GM23338 (cell line): Measurements from ENCODE around the gene ZNF579. TPM values are rescaled to one million over a fixed set of nuclear protein-coding genes. Genes with fewer than 3 reads are reported as not detected.

ENCODE experiments used
- ATAC-seq: fragments of 200-7000 bp; cut with Tn5 transposase; 3 replicates; pipeline ENCODE4 v1.9.1; 2020
- DNase-seq: peaks from one replicate; pipeline ENCODE4 v3.0.0-alpha.2; 2015; ENCODE audit warnings: low spot score
- H2AFZ ChIP-seq: fragments of 200-600 bp; sonication (generic); 2 replicates; pipeline ENCODE4 v1.8.0; 2016; ENCODE audit warnings: antibody characterized with exemption, mild to moderate bottlenecking, moderate library complexity
- H3F3A ChIP-seq: fragments of 200-600 bp; sonication (generic); replicated peaks from 2 replicates; pipeline ENCODE4 v1.8.0; 2017; ENCODE audit warnings: antibody characterized with exemption, mixed run types, low read depth
- H3K27ac ChIP-seq: fragments of 200-600 bp; sonication (generic); 2 replicates; pipeline ENCODE4 v1.6.1; 2016; ENCODE audit warnings: low read depth
- H3K27me3 ChIP-seq: fragments of 200-600 bp; sonication (generic); 2 replicates; pipeline ENCODE4 v1.8.0; 2016; ENCODE audit warnings: mild to moderate bottlenecking, mixed run types, moderate library complexity; ENCODE audit not compliant: insufficient read depth
- H3K36me3 ChIP-seq: fragments of 200-600 bp; sonication (generic); 2 replicates; pipeline ENCODE4 v1.8.0; 2016; ENCODE audit warnings: mild to moderate bottlenecking; ENCODE audit not compliant: insufficient read depth
- H3K4me1 ChIP-seq: fragments of 200-600 bp; sonication (generic); 2 replicates; pipeline ENCODE4 v1.8.0; 2016; ENCODE audit warnings: mild to moderate bottlenecking, moderate library complexity; ENCODE audit not compliant: insufficient read depth
- H3K4me2 ChIP-seq: fragments of 200-600 bp; sonication (generic); 2 replicates; pipeline ENCODE4 v1.7.1; 2017; ENCODE audit warnings: mixed run types
- H3K4me3 ChIP-seq: fragments of 200-600 bp; sonication (generic); 2 replicates; pipeline ENCODE4 v1.6.1; 2016; ENCODE audit warnings: mixed run types
- H3K79me2 ChIP-seq: fragments of 200-600 bp; sonication (generic); replicated peaks from 2 replicates; pipeline ENCODE4 v1.8.0; 2017; ENCODE audit warnings: mild to moderate bottlenecking; ENCODE audit not compliant: insufficient read depth
- H3K9me2 ChIP-seq: fragments of 200-600 bp; sonication (generic); 2 replicates; pipeline ENCODE4 v1.8.0; 2017; ENCODE audit not compliant: insufficient read depth
- H4K20me1 ChIP-seq: fragments of 200-600 bp; sonication (generic); replicated peaks from 2 replicates; pipeline ENCODE4 v1.8.0; 2017; ENCODE audit warnings: mild to moderate bottlenecking; ENCODE audit not compliant: insufficient read depth
- H3K27ac Mint-ChIP-seq: 2 replicates; pipeline ENCODE4 v1.8.0; 2020; ENCODE audit warnings: inconsistent platforms, mild to moderate bottlenecking, moderate library complexity, mixed read lengths
- H3K27me3 Mint-ChIP-seq: 3 replicates; pipeline ENCODE4 v1.8.0; 2022; ENCODE audit warnings: low read depth, mild to moderate bottlenecking, moderate library complexity, mixed read lengths, inconsistent platforms; ENCODE audit not compliant: insufficient read depth, poor library complexity
- H3K36me3 Mint-ChIP-seq: 3 replicates; pipeline ENCODE4 v1.8.0; 2021; ENCODE audit warnings: low read depth, mild to moderate bottlenecking, inconsistent platforms, moderate library complexity, mixed read lengths
- H3K4me1 Mint-ChIP-seq: 3 replicates; pipeline ENCODE4 v1.8.0; 2020; ENCODE audit warnings: mild to moderate bottlenecking, inconsistent platforms, mixed read lengths
- H3K4me3 Mint-ChIP-seq: 3 replicates; pipeline ENCODE4 v1.8.0; 2021; ENCODE audit warnings: moderate library complexity, mild to moderate bottlenecking, inconsistent platforms, mixed read lengths
- H3K9me3 Mint-ChIP-seq: 3 replicates; pipeline ENCODE4 v1.8.0; 2020; ENCODE audit warnings: moderate library complexity, mild to moderate bottlenecking, inconsistent platforms, mixed read lengths
- EZH2 ChIP-seq: fragments of 200-600 bp; sonication (generic); IDR thresholded peaks from one replicate; pipeline ENCODE4 v1.8.0; 2017; ENCODE audit warnings: antibody characterized with exemption, mild to moderate bottlenecking, low read depth; ENCODE audit not compliant: unreplicated experiment
- EZH2phosphoT487 ChIP-seq: fragments of 200-600 bp; sonication (generic); IDR thresholded peaks from one replicate; pipeline ENCODE4 v1.8.1; 2018; ENCODE audit warnings: antibody characterized with exemption; ENCODE audit not compliant: unreplicated experiment
- STAT1 ChIP-seq: IDR thresholded peaks from one replicate; pipeline ENCODE4 v1.6.1; 2016; ENCODE audit warnings: antibody characterized with exemption; ENCODE audit not compliant: unreplicated experiment
- ZNF114 ChIP-seq: fragments of 250-450 bp; sonication (Bioruptor Pico); IDR thresholded peaks from 2 replicates; pipeline ENCODE4 v1.5.0; 2020; ENCODE audit warnings: mild to moderate bottlenecking, moderate library complexity
- ZNF331 ChIP-seq: fragments of 250-450 bp; sonication (Bioruptor Pico); IDR thresholded peaks from 2 replicates; pipeline ENCODE4 v1.5.0; 2020; ENCODE audit warnings: low read depth, mild to moderate bottlenecking, moderate library complexity
- polyA plus RNA-seq: library from polyadenylated mRNA; unstranded; fragments of >200 nt; fragmentation: Nextera tagmentation; extraction: Ambion mirVana; gene quantifications from 2 replicates; pipeline ENCODE4 v1.2.1, GENCODE V29; 2016
- total RNA-seq: library from RNA; depleted of rRNA; stranded (reverse); fragments of >200 nt; shearing (Covaris generic); gene quantifications from 2 replicates; pipeline ENCODE4 v1.2.3, GENCODE V29; 2014
- TF ChIP-seq, protein P1 (sequence below): fragments of 250-450 bp; sonication (Bioruptor Pico); IDR thresholded peaks from 2 replicates; pipeline ENCODE4 v1.5.0; 2020; ENCODE audit warnings: mild to moderate bottlenecking, moderate library complexity
- TF ChIP-seq, protein P2 (sequence below), 2 experiments: fragments of 200-600 bp in 1 of 2; sonication (generic) in 1 of 2; conservative IDR thresholded peaks; 2 replicates each; pipeline versions ENCODE4 v1.5.1 to v1.6.1; 2016 to 2017; ENCODE audit warnings: antibody characterized with exemption in 2 of 2, low read depth in 2 of 2, mild to moderate bottlenecking in 2 of 2, moderate library complexity in 1 of 2
- TF ChIP-seq, protein P3 (sequence below): IDR thresholded peaks from 2 replicates; pipeline ENCODE4 v1.6.1; 2016; ENCODE audit warnings: antibody characterized with exemption

Gene ZNF579
- total and polyA plus RNA-seq, 2 experiments from 2014 or later: 7.3 to 12.2 TPM

DNA sequence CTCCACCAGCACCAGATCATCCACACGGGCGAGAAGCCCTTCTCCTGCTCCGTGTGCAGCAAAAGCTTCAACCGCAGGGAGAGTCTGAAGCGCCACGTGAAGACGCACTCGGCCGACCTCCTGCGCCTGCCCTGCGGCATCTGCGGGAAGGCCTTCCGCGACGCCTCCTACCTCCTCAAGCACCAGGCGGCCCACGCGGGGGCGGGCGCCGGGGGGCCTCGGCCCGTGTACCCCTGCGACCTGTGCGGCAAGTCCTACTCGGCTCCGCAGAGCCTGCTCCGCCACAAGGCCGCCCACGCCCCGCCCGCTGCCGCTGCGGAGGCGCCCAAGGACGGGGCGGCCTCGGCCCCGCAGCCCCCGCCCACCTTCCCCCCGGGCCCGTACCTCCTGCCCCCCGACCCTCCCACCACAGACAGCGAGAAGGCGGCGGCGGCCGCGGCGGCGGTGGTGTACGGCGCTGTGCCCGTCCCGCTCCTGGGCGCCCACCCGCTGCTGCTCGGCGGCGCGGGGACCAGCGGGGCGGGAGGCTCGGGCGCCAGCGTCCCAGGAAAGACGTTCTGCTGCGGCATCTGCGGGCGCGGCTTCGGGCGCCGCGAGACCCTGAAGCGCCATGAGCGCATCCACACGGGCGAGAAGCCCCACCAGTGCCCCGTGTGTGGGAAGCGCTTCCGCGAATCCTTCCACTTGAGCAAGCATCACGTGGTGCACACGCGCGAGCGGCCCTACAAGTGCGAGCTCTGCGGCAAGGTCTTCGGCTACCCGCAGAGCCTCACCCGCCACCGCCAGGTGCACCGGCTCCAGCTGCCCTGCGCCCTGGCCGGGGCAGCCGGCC is 34.3 kb upstream of the ZNF579 start (continued):
- TF ChIP-seq, protein P1, sequence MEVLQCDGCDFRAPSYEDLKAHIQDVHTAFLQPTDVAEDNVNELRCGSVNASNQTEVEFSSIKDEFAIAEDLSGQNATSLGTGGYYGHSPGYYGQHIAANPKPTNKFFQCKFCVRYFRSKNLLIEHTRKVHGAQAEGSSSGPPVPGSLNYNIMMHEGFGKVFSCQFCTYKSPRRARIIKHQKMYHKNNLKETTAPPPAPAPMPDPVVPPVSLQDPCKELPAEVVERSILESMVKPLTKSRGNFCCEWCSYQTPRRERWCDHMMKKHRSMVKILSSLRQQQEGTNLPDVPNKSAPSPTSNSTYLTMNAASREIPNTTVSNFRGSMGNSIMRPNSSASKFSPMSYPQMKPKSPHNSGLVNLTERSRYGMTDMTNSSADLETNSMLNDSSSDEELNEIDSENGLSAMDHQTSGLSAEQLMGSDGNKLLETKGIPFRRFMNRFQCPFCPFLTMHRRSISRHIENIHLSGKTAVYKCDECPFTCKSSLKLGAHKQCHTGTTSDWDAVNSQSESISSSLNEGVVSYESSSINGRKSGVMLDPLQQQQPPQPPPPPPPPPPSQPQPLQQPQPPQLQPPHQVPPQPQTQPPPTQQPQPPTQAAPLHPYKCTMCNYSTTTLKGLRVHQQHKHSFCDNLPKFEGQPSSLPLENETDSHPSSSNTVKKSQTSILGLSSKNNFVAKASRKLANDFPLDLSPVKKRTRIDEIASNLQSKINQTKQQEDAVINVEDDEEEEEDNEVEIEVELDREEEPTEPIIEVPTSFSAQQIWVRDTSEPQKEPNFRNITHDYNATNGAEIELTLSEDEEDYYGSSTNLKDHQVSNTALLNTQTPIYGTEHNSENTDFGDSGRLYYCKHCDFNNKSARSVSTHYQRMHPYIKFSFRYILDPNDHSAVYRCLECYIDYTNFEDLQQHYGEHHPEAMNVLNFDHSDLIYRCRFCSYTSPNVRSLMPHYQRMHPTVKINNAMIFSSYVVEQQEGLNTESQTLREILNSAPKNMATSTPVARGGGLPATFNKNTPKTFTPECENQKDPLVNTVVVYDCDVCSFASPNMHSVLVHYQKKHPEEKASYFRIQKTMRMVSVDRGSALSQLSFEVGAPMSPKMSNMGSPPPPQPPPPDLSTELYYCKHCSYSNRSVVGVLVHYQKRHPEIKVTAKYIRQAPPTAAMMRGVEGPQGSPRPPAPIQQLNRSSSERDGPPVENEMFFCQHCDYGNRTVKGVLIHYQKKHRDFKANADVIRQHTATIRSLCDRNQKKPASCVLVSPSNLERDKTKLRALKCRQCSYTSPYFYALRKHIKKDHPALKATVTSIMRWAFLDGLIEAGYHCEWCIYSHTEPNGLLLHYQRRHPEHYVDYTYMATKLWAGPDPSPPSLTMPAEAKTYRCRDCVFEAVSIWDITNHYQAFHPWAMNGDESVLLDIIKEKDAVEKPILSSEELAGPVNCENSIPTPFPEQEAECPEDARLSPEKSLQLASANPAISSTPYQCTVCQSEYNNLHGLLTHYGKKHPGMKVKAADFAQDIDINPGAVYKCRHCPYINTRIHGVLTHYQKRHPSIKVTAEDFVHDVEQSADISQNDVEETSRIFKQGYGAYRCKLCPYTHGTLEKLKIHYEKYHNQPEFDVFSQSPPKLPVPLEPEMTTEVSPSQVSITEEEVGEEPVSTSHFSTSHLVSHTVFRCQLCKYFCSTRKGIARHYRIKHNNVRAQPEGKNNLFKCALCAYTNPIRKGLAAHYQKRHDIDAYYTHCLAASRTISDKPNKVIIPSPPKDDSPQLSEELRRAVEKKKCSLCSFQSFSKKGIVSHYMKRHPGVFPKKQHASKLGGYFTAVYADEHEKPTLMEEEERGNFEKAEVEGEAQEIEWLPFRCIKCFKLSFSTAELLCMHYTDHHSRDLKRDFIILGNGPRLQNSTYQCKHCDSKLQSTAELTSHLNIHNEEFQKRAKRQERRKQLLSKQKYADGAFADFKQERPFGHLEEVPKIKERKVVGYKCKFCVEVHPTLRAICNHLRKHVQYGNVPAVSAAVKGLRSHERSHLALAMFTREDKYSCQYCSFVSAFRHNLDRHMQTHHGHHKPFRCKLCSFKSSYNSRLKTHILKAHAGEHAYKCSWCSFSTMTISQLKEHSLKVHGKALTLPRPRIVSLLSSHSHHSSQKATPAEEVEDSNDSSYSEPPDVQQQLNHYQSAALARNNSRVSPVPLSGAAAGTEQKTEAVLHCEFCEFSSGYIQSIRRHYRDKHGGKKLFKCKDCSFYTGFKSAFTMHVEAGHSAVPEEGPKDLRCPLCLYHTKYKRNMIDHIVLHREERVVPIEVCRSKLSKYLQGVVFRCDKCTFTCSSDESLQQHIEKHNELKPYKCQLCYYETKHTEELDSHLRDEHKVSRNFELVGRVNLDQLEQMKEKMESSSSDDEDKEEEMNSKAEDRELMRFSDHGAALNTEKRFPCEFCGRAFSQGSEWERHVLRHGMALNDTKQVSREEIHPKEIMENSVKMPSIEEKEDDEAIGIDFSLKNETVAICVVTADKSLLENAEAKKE: no peak

DNA sequence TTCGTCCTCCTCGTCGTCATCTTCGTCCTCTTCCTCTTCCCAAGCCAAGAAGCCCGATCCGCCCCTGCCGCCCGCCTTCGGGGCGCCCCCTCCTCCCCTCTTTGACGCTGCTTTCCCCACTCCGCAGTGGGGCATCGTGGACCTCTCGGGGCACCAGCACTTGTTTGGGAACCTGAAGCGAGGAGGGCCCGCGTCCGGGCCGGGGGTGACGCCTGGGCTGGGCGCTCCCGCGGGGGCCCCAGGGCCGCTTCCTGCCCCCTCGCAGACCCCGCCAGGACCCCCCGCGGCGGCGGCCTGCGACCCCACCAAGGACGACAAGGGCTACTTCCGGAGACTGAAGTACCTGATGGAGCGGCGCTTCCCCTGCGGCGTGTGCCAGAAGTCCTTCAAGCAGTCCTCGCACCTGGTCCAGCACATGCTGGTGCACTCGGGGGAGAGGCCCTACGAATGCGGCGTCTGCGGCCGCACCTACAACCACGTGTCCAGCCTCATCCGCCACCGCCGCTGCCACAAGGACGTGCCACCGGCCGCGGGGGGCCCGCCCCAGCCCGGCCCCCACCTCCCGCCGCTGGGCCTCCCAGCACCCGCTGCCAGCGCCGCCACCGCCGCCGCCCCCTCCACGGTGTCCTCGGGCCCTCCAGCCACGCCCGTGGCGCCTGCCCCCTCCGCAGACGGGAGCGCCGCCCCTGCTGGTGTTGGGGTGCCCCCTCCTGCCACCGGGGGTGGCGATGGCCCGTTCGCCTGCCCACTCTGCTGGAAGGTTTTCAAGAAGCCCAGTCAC is 33.5 kb upstream of the ZNF579 start:
- H3K27ac Mint-ChIP-seq: no peak overlapping the region
- no peak overlapping the region for H2AFZ ChIP-seq
- no peaks in the 10 kb centered on the region for H3K27me3 ChIP-seq
- H3K36me3 ChIP-seq: peaks cover 5% of the 10 kb centered on the region; the same call in 1 of the 2 replicates
- H3K36me3 Mint-ChIP-seq: peaks cover 36% of the 10 kb centered on the region
- peaks cover 2% of the 10 kb centered on the region; the same call in 1 of the 2 replicates for H3K79me2 ChIP-seq
- peaks cover 26% of the 10 kb centered on the region for H4K20me1 ChIP-seq
- H3K4me1 Mint-ChIP-seq: 0 out of 3 replicates have a peak, but pooled peaks cover 2% of the 10 kb centered on the region
- H3K9me3 Mint-ChIP-seq: peaks cover 5% of the 10 kb centered on the region
- H3K4me2 ChIP-seq: no peak overlapping the region
- H3K4me1 ChIP-seq: no peaks in the 10 kb centered on the region
- no peak overlapping the region for H3K4me3 ChIP-seq
- H3K4me3 Mint-ChIP-seq: no peak overlapping the region
- DNase-seq: peak; percentile 3
- H3F3A ChIP-seq: 0 out of 2 replicates have a peak, but pooled peaks cover 3% of the 10 kb centered on the region
- H3K27ac ChIP-seq: no peak overlapping the region
- no peak for ATAC-seq
- peaks cover 13% of the 10 kb centered on the region for H3K27me3 Mint-ChIP-seq
- no peaks in the 10 kb centered on the region for H3K9me2 ChIP-seq
- TF ChIP-seq EZH2phosphoT487 (no peak), ZNF331 (no peak), ZNF114 (CRISPR knock-in tag) (no peak), EZH2 (no peak), STAT1 (no peak)
- TF ChIP-seq, protein P2, sequence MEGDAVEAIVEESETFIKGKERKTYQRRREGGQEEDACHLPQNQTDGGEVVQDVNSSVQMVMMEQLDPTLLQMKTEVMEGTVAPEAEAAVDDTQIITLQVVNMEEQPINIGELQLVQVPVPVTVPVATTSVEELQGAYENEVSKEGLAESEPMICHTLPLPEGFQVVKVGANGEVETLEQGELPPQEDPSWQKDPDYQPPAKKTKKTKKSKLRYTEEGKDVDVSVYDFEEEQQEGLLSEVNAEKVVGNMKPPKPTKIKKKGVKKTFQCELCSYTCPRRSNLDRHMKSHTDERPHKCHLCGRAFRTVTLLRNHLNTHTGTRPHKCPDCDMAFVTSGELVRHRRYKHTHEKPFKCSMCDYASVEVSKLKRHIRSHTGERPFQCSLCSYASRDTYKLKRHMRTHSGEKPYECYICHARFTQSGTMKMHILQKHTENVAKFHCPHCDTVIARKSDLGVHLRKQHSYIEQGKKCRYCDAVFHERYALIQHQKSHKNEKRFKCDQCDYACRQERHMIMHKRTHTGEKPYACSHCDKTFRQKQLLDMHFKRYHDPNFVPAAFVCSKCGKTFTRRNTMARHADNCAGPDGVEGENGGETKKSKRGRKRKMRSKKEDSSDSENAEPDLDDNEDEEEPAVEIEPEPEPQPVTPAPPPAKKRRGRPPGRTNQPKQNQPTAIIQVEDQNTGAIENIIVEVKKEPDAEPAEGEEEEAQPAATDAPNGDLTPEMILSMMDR (conservative IDR thresholded peaks at IDR 0.05; ENCODE audit: low read depth in 2 of 2): no peak
- TF ChIP-seq, protein P3, sequence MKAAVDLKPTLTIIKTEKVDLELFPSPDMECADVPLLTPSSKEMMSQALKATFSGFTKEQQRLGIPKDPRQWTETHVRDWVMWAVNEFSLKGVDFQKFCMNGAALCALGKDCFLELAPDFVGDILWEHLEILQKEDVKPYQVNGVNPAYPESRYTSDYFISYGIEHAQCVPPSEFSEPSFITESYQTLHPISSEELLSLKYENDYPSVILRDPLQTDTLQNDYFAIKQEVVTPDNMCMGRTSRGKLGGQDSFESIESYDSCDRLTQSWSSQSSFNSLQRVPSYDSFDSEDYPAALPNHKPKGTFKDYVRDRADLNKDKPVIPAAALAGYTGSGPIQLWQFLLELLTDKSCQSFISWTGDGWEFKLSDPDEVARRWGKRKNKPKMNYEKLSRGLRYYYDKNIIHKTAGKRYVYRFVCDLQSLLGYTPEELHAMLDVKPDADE: no peak
